Activated CD4-positive, alpha-beta T cell treated with anti-CD3 and anti-CD28 coated beads, Interleukin-2, Interleukin-6, amounts not matched to agents 100 ng/mL and 50 ng/mL, durations not matched to agents 16 hours and 8 hours (primary cell): Measurements from ENCODE around the gene DEFB113.
A peak's percentile ranks its signal among the peaks of the same experiment; 100 is the strongest.
"Not testable (repeated sequence)": the region's sequence is repeated elsewhere in the genome, so short reads cannot be mapped to it uniquely, and the experiment has no call there.

Source experiments
- DNase-seq: peaks from one replicate; pipeline ENCODE4 v3.0.0-alpha.2; 2020

The DEFB113 gene

GRCh38 chr6:49969605-49970004, at the start of gene DEFB113:
Gene DEFB113, minus strand, starts transcription at chr6:49969625. Its CDS starts 0 bp downstream, at chr6:49969625.
- DNase-seq: no peak

DNA sequence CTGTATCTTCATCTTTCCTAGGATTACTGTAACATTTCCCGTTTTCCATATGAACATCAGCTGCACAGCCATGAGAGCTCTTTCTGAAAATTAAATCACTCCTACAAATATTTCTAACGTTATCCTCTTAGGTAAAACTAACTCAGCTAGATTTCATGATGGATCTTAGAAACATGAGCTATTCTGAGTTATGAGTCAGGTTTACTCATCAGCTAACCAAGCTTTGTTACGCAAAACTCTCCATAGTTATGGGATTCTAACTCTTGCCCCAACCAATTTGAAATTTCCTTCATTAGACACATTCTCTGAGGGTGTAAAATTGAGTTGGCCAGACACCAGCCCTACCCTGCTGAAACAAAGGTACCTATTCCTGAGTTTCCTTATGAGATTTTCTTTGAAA, 38.4 kb upstream of the DEFB113 start:
- DNase-seq: no peak

- no peak for DNase-seq
Observed at GRCh38 chr6:50003139-50003538, 33.7 kb upstream of the DEFB113 start.

DNA sequence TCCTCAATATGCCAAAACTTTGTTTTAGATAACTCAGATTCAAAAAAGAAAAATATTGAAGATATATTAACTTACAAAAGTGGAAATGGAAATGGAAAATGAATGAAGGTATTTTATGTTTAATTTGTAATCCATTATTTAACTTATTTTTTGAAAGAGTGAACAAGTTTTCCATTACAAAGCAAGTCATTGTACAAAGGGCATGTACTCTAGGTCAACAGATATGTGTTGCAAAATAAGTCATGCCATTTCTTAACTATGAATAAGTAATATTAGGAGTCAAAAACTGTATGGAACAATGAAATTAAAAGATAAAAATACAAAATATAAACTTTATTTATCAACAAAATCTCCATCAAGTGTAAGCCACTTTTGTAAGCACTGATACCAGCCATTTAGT, 25.9 kb upstream of the DEFB113 start:
- no peak for DNase-seq

- no peak for DNase-seq
Observed at GRCh38 chr6:49988900-49989299, 19.5 kb upstream of the DEFB113 start.

DNA sequence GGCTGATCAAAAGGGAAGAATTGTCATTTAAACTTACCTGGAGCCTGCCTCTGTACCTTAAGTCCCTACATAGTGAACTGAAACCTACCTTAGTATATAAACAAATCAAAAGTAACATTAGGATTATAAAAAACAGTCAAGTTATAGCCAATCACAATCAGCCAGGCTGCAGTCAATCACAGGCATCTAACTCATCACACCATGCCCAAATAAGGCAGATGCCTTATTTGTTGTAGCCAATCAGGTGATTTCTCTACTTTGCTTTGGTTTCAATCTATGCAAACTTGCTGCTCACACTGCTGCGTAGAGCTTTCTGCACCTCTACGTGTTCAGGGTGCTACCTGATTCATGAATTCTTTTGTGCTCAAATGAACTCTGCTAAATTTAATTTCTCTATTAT, 18.3 kb upstream of the DEFB113 start:
- no peak for DNase-seq

DNA sequence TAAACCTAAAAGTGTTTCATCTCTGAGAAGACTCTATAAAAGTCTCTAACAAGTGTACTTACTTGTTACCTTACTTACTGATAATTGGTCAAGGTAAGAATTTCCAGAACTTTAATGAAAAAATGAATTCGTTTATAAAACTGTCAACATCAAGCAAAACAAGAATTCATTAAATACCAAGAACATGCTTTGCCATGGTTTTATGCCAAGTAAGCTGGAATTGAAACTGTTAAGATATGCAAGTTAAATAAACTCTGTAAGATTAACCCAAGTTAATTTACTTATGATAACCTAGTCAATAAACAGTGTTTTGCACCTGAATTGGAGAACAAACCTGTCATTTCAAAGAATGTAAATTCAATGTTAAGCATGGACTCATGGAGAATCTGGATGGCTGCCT, 17.1 kb upstream of the DEFB113 start:
- DNase-seq: no peak

- DNase-seq: no peak
Observed at GRCh38 chr6:49982046-49982445, 12.6 kb upstream of the DEFB113 start.

DNA sequence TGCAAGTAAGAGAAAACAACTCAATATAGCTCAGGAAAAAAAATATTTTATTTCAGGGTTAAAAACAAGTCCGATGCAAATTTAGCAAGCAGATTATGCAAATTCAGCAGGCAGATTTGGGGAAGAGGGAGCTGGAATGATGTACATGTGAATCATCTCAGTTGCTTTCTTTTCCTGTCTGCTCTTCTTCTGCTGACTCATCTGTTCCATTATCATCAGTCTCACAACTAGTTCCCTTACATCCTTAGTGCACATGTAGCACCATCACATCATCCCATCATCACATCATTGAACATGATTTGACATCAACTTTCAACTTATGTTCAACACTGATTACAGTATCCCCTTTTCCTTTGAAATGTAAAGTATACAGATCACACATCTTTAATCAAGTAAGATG, 11.5 kb upstream of the DEFB113 start:
- peak; percentile 1 for DNase-seq

- DNase-seq: no peak
Observed at GRCh38 chr6:49979584-49979983, 10.2 kb upstream of the DEFB113 start.

GRCh38 chr6:49978332-49979226, 9.2 kb upstream of the DEFB113 start:
- DNase-seq: no peak

GRCh38 chr6:49966823-49967222, 2.6 kb downstream of the DEFB113 start:
- no peak for DNase-seq

- no peak for DNase-seq
Observed at GRCh38 chr6:49966334-49966733, 3.1 kb downstream of the DEFB113 start.

- DNase-seq: no peak
Observed at GRCh38 chr6:49964064-49964463, 5.4 kb downstream of the DEFB113 start, which contains the start of gene DEFB114. Gene DEFB114, minus strand, starts transcription at chr6:49964164. Its CDS starts 59 bp downstream, at chr6:49964105.

GRCh38 chr6:49958180-49958579, 11.2 kb downstream of the DEFB113 start:
- DNase-seq: no peak

- no peak for DNase-seq
Observed at GRCh38 chr6:49955847-49956246, 13.6 kb downstream of the DEFB113 start.

- no peak for DNase-seq
Observed at GRCh38 chr6:49951926-49952325, 17.5 kb downstream of the DEFB113 start.

GRCh38 chr6:49950415-49950751, 19.0 kb downstream of the DEFB113 start:
- DNase-seq: no peak

GRCh38 chr6:49949062-49949461, 20.4 kb downstream of the DEFB113 start:
- no peak for DNase-seq

GRCh38 chr6:49946835-49947234, 22.6 kb downstream of the DEFB113 start:
- no peak for DNase-seq

GRCh38 chr6:49944068-49944467, 25.4 kb downstream of the DEFB113 start:
- DNase-seq: not testable (repeated sequence)

- no peak for DNase-seq
Observed at GRCh38 chr6:49939993-49940498, 29.4 kb downstream of the DEFB113 start.

DNA sequence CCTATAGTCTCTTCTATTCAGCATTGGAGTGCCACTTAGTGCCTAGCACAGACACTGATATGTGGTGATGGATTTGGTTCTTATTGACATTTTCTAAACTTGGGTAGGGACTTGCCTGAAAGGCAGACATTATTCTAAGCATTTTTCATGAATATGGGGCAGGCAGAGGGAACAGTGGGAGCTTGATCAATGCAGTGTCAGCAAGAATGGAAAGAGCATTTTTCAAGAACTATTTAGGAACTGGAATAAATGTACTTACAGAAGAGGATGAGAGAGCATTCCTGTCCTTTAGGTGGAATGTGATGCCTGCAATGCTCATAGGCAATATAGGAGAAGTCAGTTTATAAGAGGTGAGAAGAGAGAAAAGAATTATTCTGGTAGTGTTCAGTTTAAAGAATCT, 31.6 kb downstream of the DEFB113 start:
- DNase-seq: no peak

DNA sequence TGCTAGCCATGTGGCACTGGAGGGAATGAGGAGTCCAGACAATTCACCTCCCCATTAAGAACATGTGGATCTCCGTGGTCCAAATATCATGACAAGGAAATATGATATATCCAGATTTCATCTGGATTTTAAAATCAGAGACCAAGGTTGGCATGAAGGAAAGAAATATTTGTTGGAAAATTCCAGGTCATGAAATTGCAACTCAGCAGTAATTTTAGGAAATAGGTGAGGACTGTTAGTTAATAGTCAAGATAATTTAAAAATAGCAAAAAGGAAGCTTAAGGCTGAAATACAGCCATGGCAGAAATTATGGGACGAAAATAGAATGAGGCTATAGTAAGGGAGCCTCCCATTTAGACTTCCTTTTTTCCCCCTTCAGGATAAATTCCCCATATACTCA, 32.4 kb downstream of the DEFB113 start:
- no peak for DNase-seq

GRCh38 chr6:49935387-49935786, 34.0 kb downstream of the DEFB113 start:
- no peak for DNase-seq
